ENCODE data around the gene RAB40B.

The RAB40B gene

GRCh38 chr17:82613283-82614094, 85.0 kb downstream of the RAB40B start:
- no peak overlapping the region for H3K4me3 ChIP-seq (ENCODE audit: low read length)
- TF ChIP-seq CTCF (conservative IDR thresholded peaks at IDR 0.05; ENCODE audit: low read depth, low read length) = no peak
- no peak for DNase-seq (ENCODE audit: low read depth)

- DNase-seq (ENCODE audit: low read depth) = no peak
- H3K4me3 ChIP-seq (ENCODE audit: low read length) = no peak overlapping the region
- TF ChIP-seq CTCF (conservative IDR thresholded peaks at IDR 0.05; ENCODE audit: low read depth, low read length) = no peak
Measured at GRCh38 chr17:82611140-82612058, 87.1 kb downstream of the RAB40B start.

DNA sequence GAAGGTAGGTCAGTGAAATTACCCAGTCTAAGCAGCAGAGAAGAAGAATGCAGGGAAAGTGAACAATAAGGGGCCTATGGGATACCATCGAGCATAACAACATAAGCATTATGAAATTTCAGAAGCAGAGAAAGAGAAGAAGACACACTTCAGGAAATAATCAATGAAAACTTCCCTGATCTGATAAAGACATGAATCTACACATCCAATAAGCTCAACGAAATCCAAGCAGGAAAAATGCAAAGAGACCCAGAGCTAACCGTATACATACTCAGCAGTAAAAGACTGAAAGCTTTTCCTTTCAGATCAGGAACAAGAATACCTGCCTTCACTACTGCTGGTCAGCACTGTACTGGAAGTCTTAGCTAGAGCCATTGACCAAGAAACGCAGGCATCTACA, 88.8 kb downstream of the RAB40B start:
- no peak for DNase-seq (ENCODE audit: low read depth)
- no peak overlapping the region for H3K4me3 ChIP-seq (ENCODE audit: low read length)
- no peak for TF ChIP-seq CTCF (conservative IDR thresholded peaks at IDR 0.05; ENCODE audit: low read depth, low read length)

- DNase-seq (ENCODE audit: low read depth) = no peak
- no peak overlapping the region for H3K4me3 ChIP-seq (ENCODE audit: low read length)
- TF ChIP-seq CTCF (conservative IDR thresholded peaks at IDR 0.05; ENCODE audit: low read depth, low read length) = no peak
Measured at GRCh38 chr17:82608816-82609215, 89.7 kb downstream of the RAB40B start.

DNA sequence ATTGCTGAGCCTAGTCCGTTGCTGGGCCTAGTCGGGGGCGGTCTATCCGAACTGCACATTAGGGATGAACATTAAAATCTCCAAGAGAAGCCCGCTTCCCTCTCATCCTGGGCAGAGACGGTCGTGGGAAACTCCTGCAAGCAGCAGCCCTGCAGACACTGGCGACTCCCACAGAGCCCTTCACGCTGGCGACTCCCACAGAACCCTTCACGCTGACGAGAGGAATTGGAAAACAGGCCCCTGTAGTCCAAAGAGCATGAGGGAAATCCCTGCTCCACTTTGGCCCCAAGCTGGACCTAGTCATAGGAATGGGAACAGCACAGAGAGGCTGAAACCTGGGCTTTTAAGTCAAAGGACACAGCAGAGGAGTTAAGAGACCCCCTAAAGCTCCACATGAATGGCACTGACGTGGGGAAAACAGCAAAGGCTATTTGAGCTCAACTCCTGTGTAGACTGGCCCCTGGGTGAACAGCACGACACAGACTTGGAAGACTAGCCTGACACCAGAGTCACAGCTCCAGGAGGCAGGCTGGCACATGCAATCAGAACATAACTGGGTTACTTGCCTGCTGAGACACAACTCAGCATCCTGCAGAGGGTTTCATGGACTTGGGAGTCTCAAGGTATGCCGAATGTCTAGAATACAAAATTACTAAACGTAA, 92.4 kb downstream of the RAB40B start:
- no peak for DNase-seq (ENCODE audit: low read depth)
- TF ChIP-seq CTCF (conservative IDR thresholded peaks at IDR 0.05; ENCODE audit: low read depth, low read length) = no peak
- no peak overlapping the region for H3K4me3 ChIP-seq (ENCODE audit: low read length)
